Upper lobe of right lung (tissue), 1 donor: ENCODE results near the gene YPEL1. TPM values are rescaled to one million over a fixed set of nuclear protein-coding genes. Genes with fewer than 3 reads are reported as not detected.

Source experiments
- ATAC-seq: fragments of 200-7000 bp; cut with Tn5 transposase; one replicate; pipeline ENCODE4 v1.9.1; 2020; ENCODE audit warnings: mild to moderate bottlenecking, moderate library complexity
- DNase-seq: peaks from one replicate; pipeline ENCODE4 v3.0.0-alpha.2; 2020
- H3K27ac ChIP-seq: fragments of 200-600 bp; one replicate; pipeline ENCODE4 v1.8.0; 2022
- H3K27me3 ChIP-seq: fragments of 200-600 bp; one replicate; pipeline ENCODE4 v1.8.0; 2022; ENCODE audit warnings: mild to moderate bottlenecking
- H3K36me3 ChIP-seq: fragments of 200-600 bp; one replicate; pipeline ENCODE4 v1.8.0; 2022
- H3K4me1 ChIP-seq: fragments of 200-600 bp; one replicate; pipeline ENCODE4 v1.8.0; 2022
- H3K4me3 ChIP-seq: fragments of 200-600 bp; one replicate; pipeline ENCODE4 v1.8.0; 2022; ENCODE audit warnings: mild to moderate bottlenecking
- H3K9me3 ChIP-seq: fragments of 200-600 bp; one replicate; pipeline ENCODE4 v1.8.0; 2022
- CTCF ChIP-seq: fragments of 200-600 bp; IDR thresholded peaks from one replicate; pipeline ENCODE4 v1.8.0; 2022; ENCODE audit warnings: antibody characterized with exemption
- intact Hi-C: fragments of 100-400 bp; cut with DNase I; formaldehyde crosslinking; loops from one replicate; pipeline ENCODE4 v1.11.0; 2022
- long read RNA-seq: library from polyadenylated mRNA; unstranded; transcript quantifications from one replicate; pipeline ENCODE4 v2.0.0, GENCODE V29; 2021
- total RNA-seq: library from RNA; stranded (reverse); fragmentation: NEBNext Ultra II Directional; extraction: Animal tissue kit (Norgen Biotek cat#: 25700); gene quantifications from one replicate; pipeline ENCODE4 v1.2.1, GENCODE V29; 2021
- donor health status: DM: no; HTN: yes; CAD: no; lungs with severe emphysema.

The YPEL1 gene, protein sequence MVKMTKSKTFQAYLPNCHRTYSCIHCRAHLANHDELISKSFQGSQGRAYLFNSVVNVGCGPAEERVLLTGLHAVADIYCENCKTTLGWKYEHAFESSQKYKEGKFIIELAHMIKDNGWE
- 6.7 TPM for total RNA-seq
- long read RNA-seq, full-length matches to known transcripts: 3 of 8 reads
- long read RNA-seq, partial matches to known transcripts: 4 of 8 reads
- long read RNA-seq, other reads (novel, unspliced or antisense): 1 of 8 reads

- H3K4me1 ChIP-seq: peaks cover 14% of the 10 kb centered on the region
Observed at GRCh38 chr22:21735200-21736083, at the start of gene YPEL1. TSS of gene YPEL1 (minus strand) at chr22:21735794. CDS start at chr22:21710744, 25,050 bp downstream.

GRCh38 chr22:21780259-21780658, 44.7 kb upstream of the YPEL1 start:
- H3K4me3 ChIP-seq: no peak overlapping the region
- intact Hi-C loops: no loop called here
- H3K4me1 ChIP-seq: no peaks in the 10 kb centered on the region
- TF ChIP-seq CTCF: no peak
- H3K27ac ChIP-seq: no peak overlapping the region
- no peaks in the 10 kb centered on the region for H3K27me3 ChIP-seq
- DNase-seq (no peak), ATAC-seq (no peak)
- H3K36me3 ChIP-seq: peaks cover 54% of the 10 kb centered on the region
- no peaks in the 10 kb centered on the region for H3K9me3 ChIP-seq

More at GRCh38 chr22:21735200-21736083, at the start of gene YPEL1:
- peak; percentile 99 for DNase-seq
- TF ChIP-seq CTCF: no peak
- peak within 1 kb of the TSS; percentile 63 for H3K4me3 ChIP-seq
- peak within 1 kb of the TSS; percentile 59 for H3K27ac ChIP-seq
- no peaks in the 10 kb centered on the region for H3K9me3 ChIP-seq
- H3K36me3 ChIP-seq: no peaks in the 10 kb centered on the region
- ATAC-seq: peak; percentile 98
- H3K27me3 ChIP-seq: no peaks in the 10 kb centered on the region
- intact Hi-C loops: no loop called here

DNA sequence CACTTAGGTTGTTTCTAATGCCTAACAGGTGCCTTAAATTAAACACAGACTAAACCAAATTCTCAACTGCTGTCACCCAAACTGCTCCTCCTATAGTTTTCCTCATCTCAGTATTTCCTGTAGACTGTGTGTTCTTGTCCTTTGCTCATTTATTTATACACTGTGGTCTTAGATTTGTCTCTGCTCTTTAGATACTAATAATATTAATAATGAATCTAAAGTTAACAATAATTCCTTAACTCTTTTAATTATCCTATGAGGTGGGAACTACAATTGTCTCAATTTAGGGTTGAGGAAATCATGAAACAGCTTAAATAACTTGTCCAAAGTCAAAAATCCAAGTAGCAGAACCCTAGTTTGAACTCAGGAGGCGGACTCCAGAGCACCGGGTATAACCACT, 43.9 kb upstream of the YPEL1 start:
- DNase-seq: no peak
- H3K4me1 ChIP-seq: no peaks in the 10 kb centered on the region
- intact Hi-C loops: no loop called here
- no peak overlapping the region for H3K4me3 ChIP-seq
- H3K27ac ChIP-seq: no peak overlapping the region
- H3K9me3 ChIP-seq: no peaks in the 10 kb centered on the region
- H3K27me3 ChIP-seq: no peaks in the 10 kb centered on the region
- ATAC-seq: no peak
- H3K36me3 ChIP-seq: peaks cover 49% of the 10 kb centered on the region
- TF ChIP-seq CTCF: no peak

DNA sequence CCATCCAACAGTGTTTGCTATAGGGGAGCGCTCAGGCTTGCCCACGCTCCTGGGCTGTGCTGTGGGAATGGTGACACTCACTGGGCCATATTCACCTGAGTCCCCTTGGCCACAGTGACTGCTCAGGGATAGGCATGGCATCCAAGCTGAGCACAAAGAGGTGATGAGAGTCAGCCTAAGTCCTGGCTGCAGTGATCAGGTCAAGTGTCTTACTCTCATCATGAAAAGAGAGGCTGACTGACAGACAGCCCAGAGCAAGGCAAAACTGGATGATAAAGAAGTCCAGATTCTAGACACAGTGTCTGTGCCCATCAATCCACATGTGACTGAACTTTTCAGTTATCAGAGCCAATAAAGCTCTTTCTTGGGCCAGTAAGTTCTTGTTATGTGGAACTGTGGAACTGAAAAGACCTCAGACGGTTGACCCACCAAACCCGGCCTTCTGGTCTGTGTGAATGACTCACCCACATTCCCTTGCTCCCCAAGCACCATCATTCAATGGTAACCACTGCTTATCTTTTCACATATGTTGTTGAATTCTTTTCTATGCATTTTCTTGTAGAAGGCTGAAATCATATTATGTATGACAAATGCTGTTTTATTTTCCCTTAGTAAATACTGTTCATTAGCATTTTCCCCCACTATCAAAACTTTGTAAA, 43.2 kb upstream of the YPEL1 start:
- TF ChIP-seq CTCF: no peak
- DNase-seq: no peak
- H3K9me3 ChIP-seq: no peaks in the 10 kb centered on the region
- H3K27ac ChIP-seq: no peak overlapping the region
- no peak for ATAC-seq
- no peaks in the 10 kb centered on the region for H3K4me1 ChIP-seq
- H3K27me3 ChIP-seq: no peaks in the 10 kb centered on the region
- intact Hi-C loops: no loop called here
- H3K36me3 ChIP-seq: peaks cover 47% of the 10 kb centered on the region
- no peak overlapping the region for H3K4me3 ChIP-seq

DNA sequence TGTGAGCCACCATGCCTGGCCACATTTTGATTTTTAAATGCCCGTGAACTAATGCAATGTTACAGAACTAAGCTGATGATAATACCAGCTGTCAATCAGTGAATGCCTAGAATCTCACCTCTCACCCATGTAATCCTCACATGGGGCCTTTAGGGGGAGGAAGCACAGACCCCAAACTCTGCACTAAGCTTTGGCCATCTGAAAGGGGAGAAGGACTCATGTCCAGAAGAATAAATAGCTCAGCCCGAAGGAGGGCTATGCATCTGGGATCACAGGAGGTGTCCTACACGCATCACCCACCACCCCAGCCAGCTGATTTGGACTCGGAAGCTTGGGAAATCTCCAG, 36.0 kb upstream of the YPEL1 start:
- Histone ChIP-seq H3K27me3 (no peaks in the 10 kb centered on the region), H3K36me3 (peaks cover 64% of the 10 kb centered on the region), H3K4me3 (no peak overlapping the region), H3K4me1 (no peaks in the 10 kb centered on the region), H3K9me3 (no peaks in the 10 kb centered on the region), H3K27ac (peak overlapping the region; percentile 30)
- no peak for ATAC-seq
- intact Hi-C loops: no loop called here
- DNase-seq: no peak
- TF ChIP-seq CTCF: no peak
